ENCODE data around the gene CRYBA4. TPM values are rescaled to one million over a fixed set of nuclear protein-coding genes. Genes with fewer than 3 reads are reported as not detected.

CRYBA4 gene
- polyA plus RNA-seq, 1 of the 3 experiments (the other 2 are of a cell fraction): not detected

DNA sequence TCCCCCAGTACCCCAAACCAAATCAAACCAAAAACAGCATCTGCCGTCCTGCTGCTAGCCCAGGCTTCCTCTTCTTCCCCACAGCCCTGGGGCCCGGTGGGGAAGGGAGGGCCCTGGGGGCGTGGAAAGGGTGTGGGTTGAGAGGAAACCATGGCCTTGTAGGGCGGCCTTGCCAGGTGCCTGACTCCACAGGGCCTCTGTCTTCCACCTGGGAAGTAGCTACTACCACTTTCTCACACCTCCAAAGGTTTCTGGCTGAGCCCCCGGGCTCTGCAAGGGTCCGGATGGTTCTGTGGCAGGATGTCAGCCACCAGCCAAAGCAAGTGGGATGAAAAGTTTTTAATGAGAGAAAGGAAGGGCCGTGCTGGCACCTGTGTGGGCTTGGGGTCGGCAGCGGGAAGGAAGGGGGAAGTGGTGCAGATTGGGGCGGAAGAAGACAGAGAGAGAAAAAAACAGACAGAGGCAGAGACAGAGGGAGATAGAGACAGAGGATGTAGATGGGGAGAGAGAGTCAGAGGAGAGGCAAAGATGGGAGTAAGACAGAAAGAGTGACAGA, 42.4 kb upstream of the CRYBA4 start (continued):
- TF ChIP-seq, protein P1, sequence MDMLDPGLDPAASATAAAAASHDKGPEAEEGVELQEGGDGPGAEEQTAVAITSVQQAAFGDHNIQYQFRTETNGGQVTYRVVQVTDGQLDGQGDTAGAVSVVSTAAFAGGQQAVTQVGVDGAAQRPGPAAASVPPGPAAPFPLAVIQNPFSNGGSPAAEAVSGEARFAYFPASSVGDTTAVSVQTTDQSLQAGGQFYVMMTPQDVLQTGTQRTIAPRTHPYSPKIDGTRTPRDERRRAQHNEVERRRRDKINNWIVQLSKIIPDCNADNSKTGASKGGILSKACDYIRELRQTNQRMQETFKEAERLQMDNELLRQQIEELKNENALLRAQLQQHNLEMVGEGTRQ (IDR thresholded peaks at IDR 0.05; ENCODE audit: borderline replicate concordance, low read depth, low read length): no peak
- TF ChIP-seq NRF1 (IDR thresholded peaks at IDR 0.05; ENCODE audit: low read depth, low read length) (no peak), IRF3 (IDR thresholded peaks at IDR 0.05; ENCODE audit: low read depth, low read length) (no peak), TCF12 (IDR thresholded peaks at IDR 0.05) (no peak), SIN3A (IDR thresholded peaks at IDR 0.05; ENCODE audit: borderline replicate concordance, low read depth, low read length) (no peak), FOXJ3 (CRISPR knock-in tag; IDR thresholded peaks at IDR 0.05) (no peak), EZH2phosphoT487 (IDR thresholded peaks at IDR 0.05; ENCODE audit: borderline replicate concordance, low read depth) (no peak)

- Histone ChIP-seq H4K20me1 (ENCODE audit: insufficient read depth) (peaks cover 4% of the 10 kb centered on the region; the same call in 1 of the 2 replicates), H3K27me3 (ENCODE audit: insufficient read depth) (no peaks in the 10 kb centered on the region), H3K36me3 (replicated peaks in 1 of 2; ENCODE audit: control insufficient read depth in 1 of 2, insufficient read depth in 2 of 2, low read length in 1 of 2) (peaks cover 3 to 4% of the 10 kb centered on the region in 2 experiments), H3K9me2 (no peaks in the 10 kb centered on the region), H3K4me3 (ENCODE audit: low read depth in 2 of 2, low read length in 1 of 2) (no peak overlapping the region), H3K79me2 (ENCODE audit: insufficient read depth) (peaks cover 79% of the 10 kb centered on the region), H3F3A (replicated peaks; ENCODE audit: insufficient read depth) (peaks cover 6% of the 10 kb centered on the region), H3K9ac (no peak overlapping the region), H3K9me3 (no peaks in the 10 kb centered on the region), H3K27ac (ENCODE audit: low read depth in 2 of 2, low read length in 1 of 2) (no peak overlapping the region), H2AFZ (ENCODE audit: low read depth) (no peak overlapping the region), H3K4me1 (ENCODE audit: control insufficient read depth in 1 of 2, insufficient read depth in 2 of 2, low read depth in 1 of 2, low read length in 1 of 2) (peaks cover 7 to 8% of the 10 kb centered on the region in 2 experiments; a peak in 3 of 4 replicates), H3K4me2 (no peak overlapping the region)
- 83% methylated on average over 12 of the region's 13 CpGs for WGBS (ENCODE audit: low lambda C conversion rate)
- ChIA-PET POLR2A (no interaction called here), CTCF (no interaction called here)
- no peak for DNase-seq
- no peak for TF ChIP-seq TEAD4 (IDR thresholded peaks at IDR 0.05; ENCODE audit: borderline replicate concordance, insufficient read depth)
- TF ChIP-seq REST (IDR thresholded peaks at IDR 0.05; ENCODE audit: low read depth, low read length): no peak
- no peak for TF ChIP-seq TAF1 (IDR thresholded peaks at IDR 0.05; ENCODE audit: borderline replicate concordance, low read depth, low read length)
- TF ChIP-seq POLR2AphosphoS5 (IDR thresholded peaks at IDR 0.05; ENCODE audit: low read depth, low read length): no peak
- TF ChIP-seq NFIC (IDR thresholded peaks at IDR 0.05; ENCODE audit: borderline replicate concordance): no peak
- TF ChIP-seq MXI1 (IDR thresholded peaks at IDR 0.05; ENCODE audit: low read depth, low read length): no peak
- TF ChIP-seq, protein P2, sequence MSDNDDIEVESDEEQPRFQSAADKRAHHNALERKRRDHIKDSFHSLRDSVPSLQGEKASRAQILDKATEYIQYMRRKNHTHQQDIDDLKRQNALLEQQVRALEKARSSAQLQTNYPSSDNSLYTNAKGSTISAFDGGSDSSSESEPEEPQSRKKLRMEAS (IDR thresholded peaks at IDR 0.05; ENCODE audit: low read depth): no peak
- TF ChIP-seq EP300 (IDR thresholded peaks at IDR 0.05; ENCODE audit: borderline replicate concordance in 1 of 2, low read depth in 1 of 2, low read length in 1 of 2): no peak
- no peak for TF ChIP-seq GATA2 (CRISPR knock-in tag; IDR thresholded peaks at IDR 0.05)
- TF ChIP-seq CTCF (IDR thresholded peaks at IDR 0.05): no peak
- no peak for TF ChIP-seq RXRA (IDR thresholded peaks at IDR 0.05; ENCODE audit: borderline replicate concordance, low read depth)
- TF ChIP-seq FOXM1 (IDR thresholded peaks at IDR 0.05; ENCODE audit: low read depth): no peak
These were observed 41.4 kb upstream of the CRYBA4 start for GRCh38 chr22:26580240-26580962.
